H54 (cell line): Measurements from ENCODE around the gene ST13.
"Not testable (repeated sequence)": the region's sequence is repeated elsewhere in the genome, so short reads cannot be mapped to it uniquely, and the experiment has no call there.

Experiments used
- DNase-seq: peaks from one replicate; pipeline ENCODE4 v3.0.0; 2011; ENCODE audit warnings: low spot score, mixed read lengths; ENCODE audit not compliant: insufficient read length
- FAIRE-seq: peaks from 3 replicates; lab custom pipeline; 2011; peaks lifted over from hg19 to GRCh38; lab: Jason Lieb, UNC
- POLR2A ChIP-seq: IDR thresholded peaks from 2 replicates; pipeline ENCODE4 v1.6.1; 2011; ENCODE audit warnings: low read depth, mild to moderate bottlenecking, low read length

Gene ST13

GRCh38 chr22:40856513-40857308 lies at the start of gene ST13, which contains the start of gene XPNPEP3:
TSS of gene ST13 (minus strand) at chr22:40856639. CDS start at chr22:40856540, 99 bp downstream.
TSS of gene XPNPEP3 (plus strand) at chr22:40857148. CDS start at chr22:40857182, 34 bp downstream.
- FAIRE-seq (peak; percentile 82), DNase-seq (peak; percentile 71)
- TF ChIP-seq POLR2A: peak; percentile 50; the same call in 1 of the 2 replicates

GRCh38 chr22:40904101-40904500 lies 47.7 kb upstream of the ST13 start:
- FAIRE-seq: no peak
- no peak for DNase-seq
- TF ChIP-seq POLR2A: no peak

- peak; percentile 78 for FAIRE-seq
- DNase-seq: peak; percentile 6
- TF ChIP-seq POLR2A: no peak
These were observed 42.5 kb upstream of the ST13 start for GRCh38 chr22:40898850-40899357.

- no peak for DNase-seq
- no peak for FAIRE-seq
- TF ChIP-seq POLR2A: no peak
These were observed 38.0 kb upstream of the ST13 start for GRCh38 chr22:40894417-40894816.

GRCh38 chr22:40890881-40891280 lies 34.4 kb upstream of the ST13 start:
- FAIRE-seq (no peak), DNase-seq (no peak)
- TF ChIP-seq POLR2A: no peak

GRCh38 chr22:40889116-40889515 lies 32.7 kb upstream of the ST13 start:
- FAIRE-seq: no peak
- TF ChIP-seq POLR2A: no peak

GRCh38 chr22:40878922-40879321 lies 22.5 kb upstream of the ST13 start:
- DNase-seq (no peak), FAIRE-seq (no peak)
- TF ChIP-seq POLR2A: no peak

More at GRCh38 chr22:40889116-40889515, 32.7 kb upstream of the ST13 start:
- DNase-seq: no peak

- DNase-seq (no peak), FAIRE-seq (no peak)
- no peak for TF ChIP-seq POLR2A
These were observed 21.0 kb upstream of the ST13 start for GRCh38 chr22:40877488-40877887.

- no peak for TF ChIP-seq POLR2A
- DNase-seq (no peak), FAIRE-seq (no peak)
These were observed 20.5 kb upstream of the ST13 start for GRCh38 chr22:40876907-40877306.

GRCh38 chr22:40875111-40875510 lies 18.7 kb upstream of the ST13 start:
- no peak for DNase-seq
- no peak for FAIRE-seq
- TF ChIP-seq POLR2A: no peak

GRCh38 chr22:40874016-40874415 lies 17.6 kb upstream of the ST13 start:
- FAIRE-seq: no peak
- no peak for TF ChIP-seq POLR2A
- no peak for DNase-seq

- not testable (repeated sequence) for FAIRE-seq
These were observed 11.9 kb upstream of the ST13 start for GRCh38 chr22:40868379-40868778.

GRCh38 chr22:40867109-40867508 lies 10.7 kb upstream of the ST13 start:
- FAIRE-seq (no peak), DNase-seq (no peak)
- no peak for TF ChIP-seq POLR2A

More at GRCh38 chr22:40868379-40868778, 11.9 kb upstream of the ST13 start:
- not testable (repeated sequence) for DNase-seq

GRCh38 chr22:40862537-40862936 lies 6.1 kb upstream of the ST13 start:
- DNase-seq (no peak), FAIRE-seq (no peak)
- TF ChIP-seq POLR2A: no peak

- DNase-seq (no peak), FAIRE-seq (no peak)
- TF ChIP-seq POLR2A: no peak
These were observed 5.6 kb upstream of the ST13 start, which contains the start of gene DNAJB7 for GRCh38 chr22:40862013-40862412. TSS of gene DNAJB7 (minus strand) at chr22:40862113. CDS start at chr22:40861994, 119 bp downstream.
